A673 (cell line): ENCODE data around the gene PIK3AP1. TPM values are rescaled to one million over a fixed set of nuclear protein-coding genes. Genes with fewer than 3 reads are reported as not detected.

ENCODE experiments used
- BruUV-seq: library from RNA; stranded (reverse); fragments of 400-500 nt; replicated peaks from 2 replicates; lab custom pipeline; 2021; lab: Mats Ljungman, UMichigan
- CTCF ChIA-PET: fragments of 300-600 bp; sonication (Branson Sonifier 250); formaldehyde crosslinking; loops from one replicate; lab custom pipeline; 2022; ENCODE audit warnings: antibody characterized with exemption; lab: Charles Lee
- POLR2A ChIA-PET: fragments of 300-600 bp; sonication (Branson Sonifier 250); formaldehyde crosslinking; loops from one replicate; lab custom pipeline; 2022; ENCODE audit warnings: antibody characterized with exemption; ENCODE audit not compliant: low non-redundant PET; lab: Charles Lee
- DNase-seq: peaks from one replicate; pipeline ENCODE4 v3.0.0-alpha.2; 2015; ENCODE audit warnings: low spot score
- H3K27ac ChIP-seq: fragments of 200-600 bp; sonication (generic); 2 replicates; pipeline ENCODE4 v1.5.1; 2016; ENCODE audit warnings: mixed run types, low read depth, mild to moderate bottlenecking, mixed read lengths, antibody characterized with exemption, low read length; ENCODE audit not compliant: poor library complexity, severe bottlenecking
- H3K27me3 ChIP-seq: fragments of 200-600 bp; sonication (generic); replicated peaks from 2 replicates; pipeline ENCODE4 v1.6.1; 2017; ENCODE audit warnings: mixed run types, low read depth, mild to moderate bottlenecking, mixed read lengths, antibody characterized with exemption, low read length; ENCODE audit not compliant: insufficient read depth, poor library complexity
- H3K36me3 ChIP-seq: fragments of 200-600 bp; sonication (generic); 2 replicates; pipeline ENCODE4 v1.6.1; 2016; ENCODE audit warnings: mixed run types, mild to moderate bottlenecking, mixed read lengths, antibody characterized with exemption, low read length; ENCODE audit not compliant: insufficient read depth, poor library complexity, severe bottlenecking
- H3K4me1 ChIP-seq: fragments of 200-600 bp; sonication (generic); 2 replicates; pipeline ENCODE4 v1.6.1; 2017; ENCODE audit warnings: mixed run types, mild to moderate bottlenecking, mixed read lengths, antibody characterized with exemption, low read length; ENCODE audit not compliant: insufficient read depth, poor library complexity, severe bottlenecking
- H3K4me3 ChIP-seq: fragments of 200-600 bp; sonication (generic); 2 replicates; pipeline ENCODE4 v1.5.1; 2016; ENCODE audit warnings: low read depth, mixed run types, mild to moderate bottlenecking, mixed read lengths, low read length; ENCODE audit not compliant: poor library complexity, severe bottlenecking
- H3K9me3 ChIP-seq: fragments of 200-600 bp; sonication (generic); 2 replicates; pipeline ENCODE4 v1.6.1; 2016; ENCODE audit warnings: mixed run types, low read depth, mild to moderate bottlenecking, mixed read lengths, antibody characterized with exemption, low read length; ENCODE audit not compliant: poor library complexity, severe bottlenecking
- EZH2 ChIP-seq: fragments of 200-600 bp; sonication (generic); IDR thresholded peaks from 2 replicates; pipeline ENCODE4 v1.6.1; 2017; ENCODE audit warnings: borderline replicate concordance, low read depth, mild to moderate bottlenecking, mixed read lengths, antibody characterized with exemption, low read length; ENCODE audit not compliant: poor library complexity, severe bottlenecking
- intact Hi-C: fragments of 100-400 bp; cut with micrococcal nuclease; formaldehyde crosslinking; loops from one replicate; pipeline ENCODE4 v1.10.0; 2022; ENCODE audit not compliant: unreplicated experiment
- total RNA-seq: library from RNA; stranded (reverse); gene quantifications from 2 replicates; pipeline ENCODE4 v1.2.3, GENCODE V29; 2021
- TF ChIP-seq, protein P1 (sequence below): fragments of 300-800, 200-600 bp; sonication (generic); conservative IDR thresholded peaks from 2 replicates; pipeline ENCODE4 v1.5.1; 2017; ENCODE audit warnings: low read depth, mild to moderate bottlenecking, antibody characterized with exemption, low read length, moderate library complexity, mixed read lengths

Gene PIK3AP1
- total RNA-seq, 1 experiment from 2014 or later = 0.24 TPM

GRCh38 chr10:96693431-96693830 is 26.9 kb downstream of the PIK3AP1 start:
- POLR2A ChIA-PET = no interaction called here
- CTCF ChIA-PET = no interaction called here
- no peak overlapping the region for H3K27ac ChIP-seq
- H3K36me3 ChIP-seq = no peaks in the 10 kb centered on the region
- TF ChIP-seq, protein P1, sequence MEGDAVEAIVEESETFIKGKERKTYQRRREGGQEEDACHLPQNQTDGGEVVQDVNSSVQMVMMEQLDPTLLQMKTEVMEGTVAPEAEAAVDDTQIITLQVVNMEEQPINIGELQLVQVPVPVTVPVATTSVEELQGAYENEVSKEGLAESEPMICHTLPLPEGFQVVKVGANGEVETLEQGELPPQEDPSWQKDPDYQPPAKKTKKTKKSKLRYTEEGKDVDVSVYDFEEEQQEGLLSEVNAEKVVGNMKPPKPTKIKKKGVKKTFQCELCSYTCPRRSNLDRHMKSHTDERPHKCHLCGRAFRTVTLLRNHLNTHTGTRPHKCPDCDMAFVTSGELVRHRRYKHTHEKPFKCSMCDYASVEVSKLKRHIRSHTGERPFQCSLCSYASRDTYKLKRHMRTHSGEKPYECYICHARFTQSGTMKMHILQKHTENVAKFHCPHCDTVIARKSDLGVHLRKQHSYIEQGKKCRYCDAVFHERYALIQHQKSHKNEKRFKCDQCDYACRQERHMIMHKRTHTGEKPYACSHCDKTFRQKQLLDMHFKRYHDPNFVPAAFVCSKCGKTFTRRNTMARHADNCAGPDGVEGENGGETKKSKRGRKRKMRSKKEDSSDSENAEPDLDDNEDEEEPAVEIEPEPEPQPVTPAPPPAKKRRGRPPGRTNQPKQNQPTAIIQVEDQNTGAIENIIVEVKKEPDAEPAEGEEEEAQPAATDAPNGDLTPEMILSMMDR = no peak
- no peak for TF ChIP-seq EZH2
- no TSS peak for BruUV-seq
- no peak for DNase-seq
- H3K9me3 ChIP-seq = no peaks in the 10 kb centered on the region
- H3K4me3 ChIP-seq = no peak overlapping the region
- no peaks in the 10 kb centered on the region for H3K4me1 ChIP-seq
- no peaks in the 10 kb centered on the region for H3K27me3 ChIP-seq
- intact Hi-C loops = no loop called here

- DNase-seq = no peak
- Histone ChIP-seq H3K27ac (no peak overlapping the region), H3K27me3 (no peaks in the 10 kb centered on the region), H3K36me3 (no peaks in the 10 kb centered on the region), H3K4me3 (no peak overlapping the region), H3K9me3 (no peaks in the 10 kb centered on the region), H3K4me1 (no peaks in the 10 kb centered on the region)
- ChIA-PET CTCF (no interaction called here), POLR2A (no interaction called here)
- TF ChIP-seq, protein P1 = no peak
- TF ChIP-seq EZH2 = no peak
- no TSS peak for BruUV-seq
- intact Hi-C loops = no loop called here
Observed at GRCh38 chr10:96692427-96692826, 27.9 kb downstream of the PIK3AP1 start.

GRCh38 chr10:96691761-96692160 is 28.6 kb downstream of the PIK3AP1 start:
- no peaks in the 10 kb centered on the region for H3K9me3 ChIP-seq
- POLR2A ChIA-PET = no interaction called here
- intact Hi-C loops = no loop called here
- CTCF ChIA-PET = no interaction called here
- TF ChIP-seq EZH2 = no peak
- TF ChIP-seq, protein P1 = no peak
- no peaks in the 10 kb centered on the region for H3K4me1 ChIP-seq
- H3K4me3 ChIP-seq = no peak overlapping the region
- no peaks in the 10 kb centered on the region for H3K27me3 ChIP-seq
- no peak overlapping the region for H3K27ac ChIP-seq
- no peaks in the 10 kb centered on the region for H3K36me3 ChIP-seq
- DNase-seq = no peak
- BruUV-seq = no TSS peak
